ENCODE measurements around the gene RBM33. TPM values are rescaled to one million over a fixed set of nuclear protein-coding genes. Genes with fewer than 3 reads are reported as not detected.

RBM33 gene
- total and polyA plus RNA-seq, 2 of the 8 experiments (the other 6 are each of a cell fraction or from before 2014, with no cell fraction given) = 16.5 to 64.6 TPM

- DNase-seq (ENCODE audit: low read depth in 1 of 2, low spot score in 2 of 2) = no peak
- Histone ChIP-seq H4K20me1 (replicated peaks in 1 of 2; ENCODE audit: control insufficient read depth in 1 of 2, insufficient read depth in 2 of 2, low read length in 2 of 2) (peaks cover 3 to 11% of the 10 kb centered on the region in 2 experiments), H3K23ac (ENCODE audit: insufficient read length) (no peak overlapping the region), H3K14ac (ENCODE audit: insufficient read length) (no peak overlapping the region), H2AK5ac (ENCODE audit: low read depth, low read length) (no peak overlapping the region), H3K9ac (replicated peaks in 1 of 4; ENCODE audit: extremely low read depth in 1 of 4, low read depth in 3 of 4, low read length in 3 of 4) (no peak overlapping the region), H4K91ac (replicated peaks; ENCODE audit: insufficient read length, low read length) (no peak overlapping the region), H3K27me3 (replicated peaks in 1 of 4; ENCODE audit: control insufficient read depth in 3 of 4, extremely low read depth in 1 of 4, insufficient read depth in 3 of 4, low read length in 3 of 4) (no peaks in the 10 kb centered on the region), H4K8ac (ENCODE audit: extremely low read depth, insufficient read depth, low read length) (no peak overlapping the region), H2BK12ac (ENCODE audit: low read depth, low read length) (no peak overlapping the region), H4K5ac (ENCODE audit: insufficient read length, low read depth, low read length) (no peak overlapping the region), H3K36me3 (ENCODE audit: control insufficient read depth in 2 of 4, insufficient read depth in 4 of 4, low read length in 3 of 4) (peaks cover 0 to 10% (median 4%) of the 10 kb centered on the region in 4 experiments; a peak in 3 of 8 replicates), H3K9me3 (ENCODE audit: insufficient read depth in 2 of 2, low read depth in 1 of 2, low read length in 1 of 2) (no peaks in the 10 kb centered on the region), H2BK15ac (ENCODE audit: low read length) (no peak overlapping the region), H2AFZ (ENCODE audit: low read length) (no peak overlapping the region), H2BK20ac (ENCODE audit: low read length) (no peak overlapping the region), H2BK120ac (replicated peaks; ENCODE audit: low read depth, low read length) (no peak overlapping the region), H3K4me3 (ENCODE audit: extremely low read depth in 1 of 4, insufficient read depth in 2 of 4, low read depth in 3 of 4, low read length in 4 of 4) (no peak overlapping the region), H3K4me2 (ENCODE audit: insufficient read depth in 1 of 2, low read depth in 2 of 2, low read length in 2 of 2) (no peak overlapping the region), H3K56ac (replicated peaks; ENCODE audit: insufficient read length, low read depth, low read length) (no peak overlapping the region), H3K4me1 (replicated peaks in 1 of 4; ENCODE audit: control insufficient read depth in 3 of 4, insufficient read depth in 4 of 4, low read length in 3 of 4) (no peaks in the 10 kb centered on the region), H3K23me2 (ENCODE audit: low read depth, low read length) (no peaks in the 10 kb centered on the region), H3K4ac (replicated peaks; ENCODE audit: insufficient read length, low read depth, low read length) (no peak overlapping the region), H2BK5ac (ENCODE audit: low read depth, low read length) (no peak overlapping the region), H3K18ac (ENCODE audit: extremely low read depth, low read length) (no peak overlapping the region), H3K27ac (ENCODE audit: low read depth, low read length) (no peak overlapping the region), H3K79me2 (ENCODE audit: control insufficient read depth in 1 of 2, insufficient read depth in 2 of 2, low read length in 2 of 2) (peaks cover 0 to 44% of the 10 kb centered on the region in 2 experiments; a peak in 2 of 4 replicates), H3K79me1 (ENCODE audit: low read depth, low read length) (peaks cover 3% of the 10 kb centered on the region; the same call in 1 of the 2 replicates)
- TF ChIP-seq USF2 (IDR thresholded peaks at IDR 0.05; ENCODE audit: low read length) (no peak), ATF2 (IDR thresholded peaks at IDR 0.05; ENCODE audit: low read length) (no peak), NRF1 (IDR thresholded peaks at IDR 0.05; ENCODE audit: low read depth, low read length) (no peak)
- CTCF ChIA-PET (ENCODE audit: partially characterized antibody) = interaction anchor here (0.6 to 2.0 kb wide), 16 partner anchors 10 to 298 kb away, joined by 3 to 8 read pairs (median 4); no protein-coding TSS in a partner anchor
- no peak for FAIRE-seq
- POLR2A ChIA-PET (ENCODE audit: partially characterized antibody) = no interaction called here
- 88% methylated on average over 2 of the region's 2 CpGs; no CpG with 5 or more reads in 1 of the 2 experiments for WGBS, 2 experiments (ENCODE audit: extremely low coverage in 1 of 2, insufficient coverage in 1 of 2, insufficient read length in 1 of 2, insufficient replicate concordance in 2 of 2, low coverage in 1 of 2, low lambda C conversion rate in 2 of 2, missing lambda C conversion rate in 1 of 2)
Measured at GRCh38 chr7:155725006-155725355, 80.5 kb downstream of the RBM33 start.
